B cell (primary cell): ENCODE data around the gene RNF11.

Experiments
- CTCF ChIP-seq: fragments of 200-600 bp; IDR thresholded peaks from one replicate; pipeline ENCODE4 v1.8.0; 2022; ENCODE audit warnings: antibody characterized with exemption, mild to moderate bottlenecking
- EZH2 ChIP-seq: IDR thresholded peaks from 2 replicates; pipeline ENCODE4 v1.6.1; 2012; ENCODE audit warnings: borderline replicate concordance, low read depth, mild to moderate bottlenecking, moderate library complexity, low read length; ENCODE audit not compliant: insufficient read depth, poor library complexity, severe bottlenecking

GRCh38 chr1:51266181-51266580 lies 30.1 kb downstream of the RNF11 start:
- TF ChIP-seq CTCF (no peak), EZH2 (no peak)
